ENCODE data around the gene LOXHD1.

The LOXHD1 gene

DNA sequence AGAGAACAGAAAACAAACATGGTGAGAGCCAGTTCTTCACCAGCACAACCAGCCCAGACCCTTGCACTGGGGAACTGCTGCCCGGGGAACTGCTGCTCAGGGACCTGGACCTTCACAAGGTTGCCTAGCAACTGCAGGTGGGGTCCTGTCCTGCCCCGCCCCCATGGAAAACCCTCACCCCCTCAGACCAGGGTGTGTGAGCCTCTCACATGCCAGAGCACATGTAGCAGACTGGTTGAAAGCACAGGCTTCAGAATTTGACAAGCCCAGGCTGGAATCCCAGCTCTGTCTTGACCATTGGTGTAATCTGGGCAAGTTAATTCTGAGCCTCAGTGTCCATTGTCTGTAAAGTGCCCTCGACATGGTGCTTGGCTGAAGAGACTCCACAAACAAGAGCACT is 118.6 kb downstream of the LOXHD1 start:
- DNase-seq, result no peak

GRCh38 chr18:46536215-46536874 is 120.7 kb downstream of the LOXHD1 start:
- no peak for DNase-seq

- no peak for DNase-seq
Observed at GRCh38 chr18:46531482-46531881, 125.5 kb downstream of the LOXHD1 start.

DNA sequence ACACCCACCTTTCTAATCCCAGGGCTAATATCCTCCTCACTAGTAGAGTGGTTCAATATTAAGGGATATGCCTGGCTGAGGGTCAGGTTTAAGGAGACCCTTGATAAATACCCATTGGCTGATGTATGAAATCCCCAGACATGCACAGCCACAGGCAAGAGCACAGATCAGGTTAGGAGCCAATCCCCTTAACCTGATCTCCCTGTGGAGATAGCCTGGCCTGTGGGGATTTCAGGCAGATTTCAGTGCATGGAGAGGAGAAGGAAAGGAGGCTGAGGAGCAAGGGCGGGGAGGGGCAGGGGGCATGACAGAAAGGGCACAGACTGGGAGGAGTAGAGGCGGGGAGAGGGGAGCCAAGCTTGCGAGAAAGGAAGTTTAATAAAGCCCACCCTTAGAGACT is 129.0 kb downstream of the LOXHD1 start:
- no peak for DNase-seq

DNA sequence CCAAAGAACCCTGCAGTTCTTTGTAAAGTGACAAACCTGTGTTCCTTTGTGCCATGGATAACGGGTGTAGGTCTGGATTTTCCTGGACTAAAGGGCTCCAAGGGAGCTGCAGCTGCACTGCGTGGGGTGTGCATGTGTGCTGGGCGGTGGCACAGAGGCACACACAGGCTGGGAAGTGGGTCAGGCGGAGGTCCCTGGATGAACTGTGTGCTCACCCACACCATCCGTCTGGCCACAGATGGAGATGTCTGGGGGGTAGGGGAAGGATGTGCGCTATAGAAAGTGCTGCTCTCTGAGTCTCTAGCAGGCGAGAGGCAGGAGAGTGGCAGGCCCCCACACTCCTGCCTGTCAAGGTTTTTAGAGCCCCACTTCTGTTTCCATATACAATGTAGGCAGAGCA is 137.2 kb downstream of the LOXHD1 start:
- DNase-seq, result no peak

- no peak for DNase-seq
Observed at GRCh38 chr18:46518438-46518837, 138.6 kb downstream of the LOXHD1 start.

GRCh38 chr18:46516555-46516954 is 140.5 kb downstream of the LOXHD1 start:
- DNase-seq, result no peak

DNA sequence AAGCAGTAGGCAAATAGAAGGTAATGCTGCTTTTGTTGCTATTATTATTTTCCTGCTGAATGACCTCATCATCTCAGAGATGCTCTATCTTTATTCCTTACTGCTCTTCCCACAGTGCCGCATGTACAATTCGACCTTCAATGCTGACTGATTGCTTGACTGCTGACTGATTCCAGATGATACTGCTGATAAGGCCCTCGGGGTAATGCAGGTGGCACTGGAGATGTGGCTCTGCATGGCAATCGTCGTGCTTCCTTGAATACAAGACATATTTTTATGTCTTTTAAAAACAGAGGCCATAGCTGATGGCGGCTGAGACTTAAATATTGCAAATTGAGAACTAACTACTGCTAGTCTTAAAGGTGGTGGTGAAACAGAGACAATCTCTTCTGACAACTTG is 146.6 kb downstream of the LOXHD1 start:
- no peak for DNase-seq

DNA sequence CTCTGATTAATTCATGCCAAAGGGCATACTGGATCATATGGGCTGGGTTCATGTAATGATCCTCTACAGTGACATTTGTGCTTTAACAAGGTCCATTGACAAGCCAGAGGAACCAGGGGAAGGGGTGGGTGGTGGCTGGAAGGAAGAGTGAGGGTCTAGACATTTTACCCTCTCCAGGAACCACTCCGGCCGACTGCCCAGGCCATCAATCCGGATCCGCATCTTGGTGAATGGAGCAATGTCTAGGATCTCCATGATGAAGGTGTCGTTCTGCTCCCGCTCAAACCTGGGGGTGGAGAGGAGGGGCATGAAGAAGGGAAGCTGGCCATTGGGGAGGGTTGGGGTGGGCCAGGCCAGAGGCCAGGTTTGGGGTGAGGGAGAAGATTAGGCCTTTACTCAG is 147.5 kb downstream of the LOXHD1 start:
- no peak for DNase-seq

DNA sequence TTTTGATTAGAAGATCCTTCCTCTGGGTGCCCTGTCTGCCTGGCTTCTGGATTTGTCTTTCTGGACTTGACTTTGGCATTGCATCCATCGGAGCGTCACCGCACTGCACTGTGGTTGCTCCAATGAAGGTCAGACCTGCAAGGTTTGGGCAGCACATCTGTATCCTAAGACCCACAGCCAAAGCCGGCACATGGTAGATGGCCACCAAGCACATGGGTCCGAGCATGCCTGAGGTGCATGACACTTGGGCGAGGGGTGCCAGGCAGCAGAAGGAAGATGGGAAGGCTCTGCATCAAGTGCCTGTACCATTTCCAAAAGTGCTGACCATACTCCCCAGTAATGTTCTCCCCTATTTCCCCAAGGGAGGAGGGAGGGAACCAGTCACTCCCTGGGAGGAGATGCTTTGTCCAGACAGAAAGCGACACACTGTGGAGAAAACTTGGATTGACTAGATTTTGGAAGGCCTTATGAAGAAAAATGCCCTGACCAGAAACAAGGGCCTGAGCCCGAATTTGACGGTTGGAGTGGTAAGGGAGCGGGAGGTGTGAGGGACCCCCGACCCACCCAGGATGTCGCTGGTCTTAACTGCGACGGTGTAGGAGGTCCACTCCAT is 149.9 kb downstream of the LOXHD1 start:
- no peak for DNase-seq

GRCh38 chr18:46502444-46502843 is 154.6 kb downstream of the LOXHD1 start:
- no peak for DNase-seq

- DNase-seq, result no peak
Observed at GRCh38 chr18:46497129-46497528, 159.9 kb downstream of the LOXHD1 start.

GRCh38 chr18:46488471-46489213 is 168.4 kb downstream of the LOXHD1 start:
- DNase-seq, result no peak

GRCh38 chr18:46485675-46486194 is 171.3 kb downstream of the LOXHD1 start:
- DNase-seq, result no peak

DNA sequence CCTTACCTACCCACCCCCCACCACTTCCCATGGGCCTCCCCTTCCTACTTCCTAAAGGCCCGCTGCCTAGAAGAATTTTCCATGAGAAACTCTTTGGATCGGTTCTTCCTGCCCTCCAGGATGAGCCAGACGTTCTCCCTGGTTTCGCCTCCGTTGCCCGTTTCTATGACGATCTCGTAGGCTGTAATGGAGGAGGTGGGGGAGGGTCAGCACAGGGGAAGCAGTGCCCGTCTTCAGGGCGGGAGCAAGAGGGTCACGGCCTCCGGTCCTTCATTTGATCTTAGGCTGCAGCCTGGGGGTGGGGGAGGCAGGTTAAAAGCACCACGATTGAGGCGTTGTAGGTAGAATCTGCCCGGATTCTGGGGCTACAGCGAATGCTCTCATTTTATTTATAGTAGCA is 172.0 kb downstream of the LOXHD1 start:
- DNase-seq, result no peak

DNA sequence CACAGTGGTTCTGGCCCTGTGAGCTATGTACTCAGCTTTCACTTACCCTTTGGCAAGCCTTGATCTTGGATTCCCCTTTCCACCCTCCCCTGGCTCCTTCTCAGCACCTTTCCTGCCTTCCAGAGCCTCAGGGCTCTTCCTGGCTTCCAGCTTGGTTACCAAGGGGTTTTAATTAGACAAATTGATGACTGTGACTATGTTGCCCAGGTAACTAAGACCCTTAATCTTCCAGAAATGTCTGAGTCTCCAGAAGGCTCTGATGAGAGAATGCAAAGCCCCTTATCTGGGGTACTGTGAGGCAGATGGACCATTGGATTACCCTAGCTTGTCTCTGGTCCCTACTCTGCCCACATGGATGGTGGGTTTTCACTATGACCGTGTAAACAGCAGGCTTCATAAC is 174.2 kb downstream of the LOXHD1 start:
- DNase-seq, result no peak

- no peak for DNase-seq
Observed at GRCh38 chr18:46481847-46482245, 175.2 kb downstream of the LOXHD1 start.

DNA sequence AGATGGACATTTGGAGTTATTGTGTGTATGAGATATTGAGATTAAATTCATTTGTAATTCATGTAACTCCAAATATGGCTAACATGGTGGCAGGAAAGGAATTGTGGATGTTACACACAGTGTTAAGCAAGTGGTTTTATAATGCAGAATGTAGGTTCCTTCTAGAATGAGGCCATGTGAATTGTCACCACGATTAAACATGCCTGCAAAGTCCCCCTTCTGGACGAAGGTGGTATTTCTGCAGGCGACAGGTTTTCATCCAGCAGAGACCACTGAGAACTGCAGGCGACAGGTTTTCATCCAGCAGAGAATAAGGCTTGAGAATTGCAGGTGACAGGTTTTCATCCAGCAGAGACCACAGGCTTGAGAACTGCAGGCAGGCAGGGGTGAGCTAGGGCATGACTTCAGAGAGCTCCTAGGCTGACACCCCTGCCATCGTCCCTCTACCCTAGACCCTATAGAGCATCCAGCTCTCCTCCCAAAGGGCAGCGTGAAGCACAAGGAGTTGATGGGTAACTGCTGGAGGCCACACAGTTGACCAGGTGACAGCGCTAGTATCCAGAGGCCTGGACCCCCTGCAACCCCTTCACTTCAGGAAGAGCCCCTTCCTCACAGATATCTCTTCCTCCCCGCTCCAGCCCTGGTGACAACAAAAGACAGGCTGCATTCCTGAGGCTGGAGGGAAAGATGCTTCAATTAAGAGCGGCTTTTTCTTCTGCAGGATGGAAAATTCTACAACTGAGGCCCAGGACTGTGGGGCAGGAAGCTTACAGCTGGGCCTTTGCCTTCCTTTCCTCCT is 175.8 kb downstream of the LOXHD1 start:
- DNase-seq, result peak; percentile 17

GRCh38 chr18:46480226-46480625 is 176.8 kb downstream of the LOXHD1 start:
- no peak for DNase-seq

GRCh38 chr18:46478796-46479195 is 178.2 kb downstream of the LOXHD1 start:
- no peak for DNase-seq

- no peak for DNase-seq
Observed at GRCh38 chr18:46477425-46478011, 179.5 kb downstream of the LOXHD1 start.

DNA sequence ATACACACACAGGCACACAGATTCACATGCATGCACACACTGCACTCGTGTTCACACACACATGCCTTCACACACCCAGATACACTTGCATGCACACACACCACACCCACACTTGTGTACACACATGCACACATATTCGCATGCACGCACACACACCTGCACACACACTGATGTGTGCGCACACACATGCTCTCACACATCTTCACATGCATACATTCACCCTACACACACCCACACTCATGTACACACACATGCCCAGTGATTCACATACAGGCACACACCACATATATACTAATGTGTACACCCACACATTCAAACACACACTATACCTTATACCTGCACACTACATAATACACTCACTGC is 181.6 kb downstream of the LOXHD1 start:
- no peak for DNase-seq

All from GF-D8 (cell line).